Daoy (cell line): ENCODE results near the gene SHB. TPM values are rescaled to one million over a fixed set of nuclear protein-coding genes. Genes with fewer than 3 reads are reported as not detected.

Experiments used
- DNase-seq: peaks from one replicate; pipeline ENCODE4 v3.0.0-alpha.2; 2015; ENCODE audit warnings: low read depth
- total RNA-seq: library from RNA; depleted of rRNA; stranded (reverse); fragments of >200 nt; shearing (Covaris generic); gene quantifications from 2 replicates; pipeline ENCODE4 v1.2.3, GENCODE V29; 2014

SHB gene
- total RNA-seq, 1 experiment from 2014 or later: 27.4 TPM

- DNase-seq: peak; percentile 76
Observed at GRCh38 chr9:38024036-38024681, 44.9 kb downstream of the SHB start.

- DNase-seq: no peak
Observed at GRCh38 chr9:38023661-38024035, 45.4 kb downstream of the SHB start.

GRCh38 chr9:38022995-38023394, 46.0 kb downstream of the SHB start:
- DNase-seq: no peak

GRCh38 chr9:38022203-38022895, 46.7 kb downstream of the SHB start:
- DNase-seq: no peak

- DNase-seq: no peak
Observed at GRCh38 chr9:38020151-38021076, 48.6 kb downstream of the SHB start.

GRCh38 chr9:38019731-38020130, 49.3 kb downstream of the SHB start:
- no peak for DNase-seq

GRCh38 chr9:38018958-38019602, 49.9 kb downstream of the SHB start:
- DNase-seq: peak; percentile 93

GRCh38 chr9:38018241-38018957, 50.6 kb downstream of the SHB start:
- DNase-seq: no peak

GRCh38 chr9:38017885-38018186, 51.2 kb downstream of the SHB start:
- no peak for DNase-seq

- peak; percentile 96 for DNase-seq
Observed at GRCh38 chr9:38017149-38017884, 51.7 kb downstream of the SHB start.

- DNase-seq: peak; percentile 81
Observed at GRCh38 chr9:38016375-38017135, 52.5 kb downstream of the SHB start.

GRCh38 chr9:38015906-38016305, 53.1 kb downstream of the SHB start:
- no peak for DNase-seq

- no peak for DNase-seq
Observed at GRCh38 chr9:38015266-38015665, 53.8 kb downstream of the SHB start.

GRCh38 chr9:38012767-38013450, 56.1 kb downstream of the SHB start:
- no peak for DNase-seq

- no peak for DNase-seq
Observed at GRCh38 chr9:38011991-38012390, 57.0 kb downstream of the SHB start.

GRCh38 chr9:38010918-38011704, 57.9 kb downstream of the SHB start:
- no peak for DNase-seq

- no peak for DNase-seq
Observed at GRCh38 chr9:38009990-38010389, 59.0 kb downstream of the SHB start.

- no peak for DNase-seq
Observed at GRCh38 chr9:38009035-38009501, 60.0 kb downstream of the SHB start.
